GM12865 (cell line): ENCODE results near the gene STX1A.

ENCODE experiments used
- DNase-seq: peaks from one replicate; pipeline ENCODE4 v3.0.0; 2010; ENCODE audit warnings: low read depth
- H3K4me3 ChIP-seq: 2 replicates; pipeline ENCODE4 v1.5.1; 2011; ENCODE audit warnings: mild to moderate bottlenecking, low read depth, low read length, control low read depth
- TF ChIP-seq, protein P1 (sequence below): IDR thresholded peaks from 2 replicates; pipeline ENCODE4 v1.5.1; 2011; ENCODE audit warnings: low read length, control low read depth, low read depth, inconsistent platforms; ENCODE audit not compliant: insufficient read depth; ENCODE audit errors: missing control alignments

The STX1A gene

DNA sequence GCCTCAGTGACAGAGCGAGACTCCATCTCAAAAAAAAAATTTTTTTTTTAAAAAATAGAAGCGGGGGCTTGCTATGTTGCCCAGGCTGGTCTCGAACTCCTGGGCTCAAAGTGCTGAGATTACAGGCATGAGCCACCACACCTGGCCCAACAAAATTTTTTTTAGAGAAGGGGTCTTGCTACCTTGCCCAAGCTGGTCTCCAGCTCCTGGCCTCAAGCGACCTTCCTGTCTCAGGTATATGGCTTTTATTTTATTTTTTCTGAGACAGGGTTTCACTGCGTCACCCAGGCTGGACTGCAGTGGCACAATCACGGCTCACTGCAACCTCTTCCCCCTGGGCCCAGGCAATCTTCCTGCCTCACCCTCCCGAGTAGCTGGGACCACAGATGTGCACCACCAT lies 20.7 kb upstream of the STX1A start:
- TF ChIP-seq, protein P1, sequence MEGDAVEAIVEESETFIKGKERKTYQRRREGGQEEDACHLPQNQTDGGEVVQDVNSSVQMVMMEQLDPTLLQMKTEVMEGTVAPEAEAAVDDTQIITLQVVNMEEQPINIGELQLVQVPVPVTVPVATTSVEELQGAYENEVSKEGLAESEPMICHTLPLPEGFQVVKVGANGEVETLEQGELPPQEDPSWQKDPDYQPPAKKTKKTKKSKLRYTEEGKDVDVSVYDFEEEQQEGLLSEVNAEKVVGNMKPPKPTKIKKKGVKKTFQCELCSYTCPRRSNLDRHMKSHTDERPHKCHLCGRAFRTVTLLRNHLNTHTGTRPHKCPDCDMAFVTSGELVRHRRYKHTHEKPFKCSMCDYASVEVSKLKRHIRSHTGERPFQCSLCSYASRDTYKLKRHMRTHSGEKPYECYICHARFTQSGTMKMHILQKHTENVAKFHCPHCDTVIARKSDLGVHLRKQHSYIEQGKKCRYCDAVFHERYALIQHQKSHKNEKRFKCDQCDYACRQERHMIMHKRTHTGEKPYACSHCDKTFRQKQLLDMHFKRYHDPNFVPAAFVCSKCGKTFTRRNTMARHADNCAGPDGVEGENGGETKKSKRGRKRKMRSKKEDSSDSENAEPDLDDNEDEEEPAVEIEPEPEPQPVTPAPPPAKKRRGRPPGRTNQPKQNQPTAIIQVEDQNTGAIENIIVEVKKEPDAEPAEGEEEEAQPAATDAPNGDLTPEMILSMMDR = no peak
- no peak overlapping the region for H3K4me3 ChIP-seq
- no peak for DNase-seq

DNA sequence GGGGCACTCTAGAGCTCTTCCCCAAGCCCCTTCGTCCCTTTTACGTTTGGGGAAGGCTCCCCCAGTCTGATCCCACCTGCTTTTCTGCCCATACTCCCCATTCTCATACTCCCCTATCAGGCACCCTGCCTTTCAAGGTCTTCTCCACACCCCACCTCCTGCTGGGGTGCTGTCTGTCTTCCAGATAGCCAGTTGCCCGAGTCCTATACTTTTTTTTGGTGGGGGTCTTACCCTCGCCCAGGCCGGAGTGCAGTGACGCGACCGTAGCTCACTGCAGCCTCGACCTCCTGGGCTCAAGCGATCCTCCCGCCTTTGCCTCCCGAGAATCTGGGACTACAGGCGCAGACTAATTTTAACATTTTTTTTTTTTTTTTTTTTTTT lies 19.9 kb upstream of the STX1A start:
- H3K4me3 ChIP-seq = peak overlapping the region; percentile 63
- TF ChIP-seq, protein P1 = no peak
- no peak for DNase-seq

DNA sequence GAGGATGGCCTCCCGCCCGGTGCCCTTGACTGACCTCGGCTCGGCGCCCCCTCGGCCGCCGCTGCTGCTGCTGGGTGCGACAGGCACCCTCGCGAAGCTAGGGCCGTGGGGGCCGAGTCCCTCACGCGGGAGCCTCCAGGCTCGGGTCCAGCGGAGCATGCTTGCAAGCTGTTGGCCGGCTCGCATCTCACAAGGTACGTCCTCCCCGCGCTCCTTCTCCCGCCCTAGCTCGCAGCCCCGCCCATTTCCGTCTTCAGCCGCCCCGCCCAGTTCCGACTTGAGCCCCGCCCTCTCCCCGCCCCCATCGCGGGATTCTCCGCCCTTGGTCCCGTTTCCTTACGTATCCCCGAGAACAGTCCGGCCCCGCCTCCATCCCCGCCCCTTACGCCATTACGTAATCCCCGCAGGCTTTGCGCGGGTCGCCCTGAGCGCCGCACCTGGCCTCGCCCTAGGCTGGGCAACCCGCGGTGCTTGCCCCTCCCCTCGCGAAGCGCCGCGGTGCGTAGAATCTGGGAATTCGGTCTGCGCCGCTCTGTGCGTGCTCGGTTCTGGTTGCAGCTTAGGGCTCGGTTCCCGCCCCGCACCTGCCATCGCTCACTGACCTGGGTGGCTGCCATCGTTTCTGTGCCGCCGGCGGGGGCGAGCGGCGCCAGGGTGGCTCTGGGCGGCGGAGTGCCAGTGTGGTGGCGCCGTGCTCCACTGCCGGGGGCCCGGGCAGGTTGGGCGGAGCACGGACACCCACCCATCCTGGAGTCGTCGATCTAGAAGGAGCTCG lies 19.3 kb upstream of the STX1A start, which contains the start of gene ABHD11:
Gene ABHD11 (minus strand): TSS at position 191 of the 775 bp plus-strand sequence. CDS start 32 bp downstream, at position 159.
- H3K4me3 ChIP-seq = peak within 1 kb of the TSS; percentile 95
- TF ChIP-seq, protein P1 = no peak
- peak; percentile 99 for DNase-seq

DNA sequence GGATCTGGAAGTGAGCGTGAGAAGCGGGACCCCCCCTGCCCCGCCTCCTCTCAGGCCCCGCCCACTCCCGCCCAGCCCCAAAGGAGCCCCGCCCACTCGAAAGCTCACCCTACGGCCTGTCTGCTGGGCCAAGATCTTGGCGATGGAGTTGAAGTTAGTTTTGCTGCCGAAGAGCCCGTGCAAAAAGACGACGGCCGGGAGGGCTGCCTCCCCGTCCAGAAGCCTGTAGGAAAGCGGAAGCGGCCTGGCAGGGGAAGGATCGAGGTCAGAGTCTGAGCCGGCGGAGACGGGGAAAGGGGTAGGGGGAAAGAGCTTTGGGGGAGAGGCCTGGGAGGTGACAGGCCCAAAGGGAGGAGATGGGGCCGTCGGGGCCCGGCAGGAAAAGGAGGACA lies 18.7 kb upstream of the STX1A start:
- DNase-seq = peak; percentile 74
- TF ChIP-seq, protein P1 = no peak
- H3K4me3 ChIP-seq = peak overlapping the region; percentile 95

DNA sequence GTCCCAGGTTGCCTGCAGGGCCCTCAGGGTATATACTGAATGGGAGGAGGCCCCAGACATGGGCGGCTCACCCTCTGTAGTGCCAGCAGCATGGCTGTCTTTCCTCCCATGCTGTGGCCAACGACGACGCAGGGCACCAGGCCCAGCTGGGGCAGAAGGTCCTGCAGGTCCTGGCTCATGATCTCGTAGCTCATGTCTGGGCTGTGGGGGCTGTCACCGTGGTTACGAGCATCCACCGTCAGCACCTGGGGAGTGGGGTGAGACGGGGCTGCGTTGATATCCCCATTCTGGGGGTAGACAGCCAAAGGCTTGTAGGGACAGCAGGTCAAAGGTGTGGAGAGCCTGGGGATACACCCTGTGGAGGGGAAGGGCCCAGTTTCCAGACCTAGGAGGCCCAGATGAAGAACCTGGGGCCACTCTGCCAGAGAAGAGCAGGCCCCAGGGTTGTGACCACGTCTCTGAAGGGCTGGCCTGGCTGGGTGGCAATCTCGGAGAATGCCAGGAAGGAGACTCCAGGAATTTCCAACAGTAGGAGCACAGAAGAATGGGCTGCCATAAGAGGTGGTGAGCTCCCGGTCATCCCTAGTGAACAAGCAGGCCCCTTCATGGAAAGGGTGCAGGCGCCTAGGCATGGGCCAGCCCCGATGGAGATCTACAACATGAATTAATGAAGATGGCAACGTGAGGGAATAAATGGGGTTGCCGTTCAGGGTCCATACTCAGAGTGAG lies 18.2 kb upstream of the STX1A start:
- no peak for DNase-seq
- H3K4me3 ChIP-seq = peak overlapping the region; percentile 95
- TF ChIP-seq, protein P1 = no peak

DNA sequence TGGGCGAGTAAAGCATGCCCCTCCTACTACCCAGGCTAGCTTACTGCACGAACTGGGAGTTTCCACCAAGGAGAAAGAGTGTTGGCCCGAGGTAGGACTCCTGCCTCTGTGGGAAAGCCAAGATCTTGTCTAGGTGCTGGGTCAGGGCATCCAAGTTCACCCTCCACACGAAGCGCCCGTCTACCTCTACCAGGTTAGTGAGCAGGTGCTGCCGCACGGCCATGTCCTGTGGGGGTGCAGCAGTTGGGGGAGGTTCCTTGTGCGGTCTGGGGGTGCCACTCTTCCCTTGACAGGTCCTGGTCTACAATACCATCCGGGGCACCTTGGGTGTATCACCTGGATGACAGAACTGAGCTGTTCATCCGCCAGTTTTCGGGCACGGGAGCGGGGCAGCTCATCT lies 17.4 kb upstream of the STX1A start:
- DNase-seq = no peak
- no peak overlapping the region for H3K4me3 ChIP-seq
- TF ChIP-seq, protein P1 = no peak

DNA sequence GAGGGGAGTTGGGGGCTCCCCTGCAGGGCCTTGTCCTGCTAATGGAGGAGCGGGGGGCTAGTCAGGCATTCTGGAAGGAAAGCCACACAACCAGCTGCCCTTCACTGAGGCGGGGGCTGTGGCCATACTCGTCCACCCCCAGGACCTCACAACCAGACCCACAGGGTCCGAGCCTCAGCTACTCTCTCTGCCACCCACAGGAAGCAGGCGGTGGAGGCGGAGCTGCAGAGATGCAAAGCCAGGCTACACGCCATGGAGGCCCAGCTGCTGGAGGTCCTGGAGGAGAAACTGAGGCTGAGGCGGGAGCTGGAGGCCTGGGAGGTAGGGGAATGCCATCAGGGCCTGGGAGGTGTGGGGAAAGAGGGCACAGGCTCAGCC lies 16.0 kb upstream of the STX1A start:
- TF ChIP-seq, protein P1 = no peak
- no peak for DNase-seq
- H3K4me3 ChIP-seq = no peak overlapping the region
